HEK293 (cell line): Measurements from ENCODE around the gene CNN2.

ENCODE experiments used
- CTCF ChIA-PET: fragments of 350-600 bp; formaldehyde crosslinking; extraction: SDS; loops from one replicate; lab custom pipeline; 2021; ENCODE audit warnings: antibody characterized with exemption; lab: Yijun Ruan, JAX
- POLR2A ChIA-PET: fragments of 300-600 bp; formaldehyde crosslinking; extraction: SDS; loops from one replicate; lab custom pipeline; 2020; ENCODE audit warnings: antibody characterized with exemption, inconsistent platforms; lab: Yijun Ruan, JAX
- H3K27ac ChIP-seq: fragments of 200-500 bp; sonication (Bioruptor generic); 2 replicates; pipeline ENCODE4 v1.5.1; 2014; ENCODE audit warnings: low read depth, low read length, control low read depth, inconsistent platforms; ENCODE audit errors: extremely low read depth
- H3K36me3 ChIP-seq, 2 experiments: fragments of 200-500 bp in 1 of 2; sonication (Bioruptor generic) in 1 of 2; 1 replicate in 1 of 2; 2 replicates in 1 of 2; pipeline ENCODE4 v1.5.1; 2014 to 2017; ENCODE audit warnings: inconsistent platforms in 2 of 2, low read length in 2 of 2; ENCODE audit not compliant: control insufficient read depth in 2 of 2, insufficient read depth in 1 of 2
- H3K4me1 ChIP-seq: fragments of 200-500 bp; sonication (Bioruptor generic); 2 replicates; pipeline ENCODE4 v1.5.1; 2014; ENCODE audit warnings: mild to moderate bottlenecking, low read length, inconsistent platforms; ENCODE audit not compliant: control insufficient read depth, insufficient read depth
- H3K4me3 ChIP-seq: 2 replicates; pipeline ENCODE4 v1.5.1; 2011; ENCODE audit warnings: low read depth, mild to moderate bottlenecking, control low read depth, low read length, moderate library complexity
- H3K9me3 ChIP-seq: fragments of 200-500 bp; sonication (Bioruptor generic); 2 replicates; pipeline ENCODE4 v1.5.1; 2014; ENCODE audit warnings: low read depth, low read length, inconsistent platforms; ENCODE audit not compliant: control insufficient read depth, insufficient read depth
- GFI1B ChIP-seq: fragments of 450-650 bp; formaldehyde crosslinking; IDR thresholded peaks from 2 replicates; pipeline ENCODE4 v1.5.1; 2016; ENCODE audit warnings: missing biosample characterization, missing genetic modification characterization
- HOXD13 ChIP-seq: sonication (generic); formaldehyde crosslinking; IDR thresholded peaks from 2 replicates; pipeline ENCODE4 v1.8.0; 2022; ENCODE audit warnings: missing genetic modification reagents, borderline replicate concordance
- KLF1 ChIP-seq: fragments of 450-650 bp; formaldehyde crosslinking; IDR thresholded peaks from 2 replicates; pipeline ENCODE4 v1.5.1; 2016; ENCODE audit warnings: missing biosample characterization, missing genetic modification characterization
- KLF16 ChIP-seq: fragments of 450-650 bp; formaldehyde crosslinking; IDR thresholded peaks from 2 replicates; pipeline ENCODE4 v1.5.1; 2017; ENCODE audit warnings: missing biosample characterization, missing genetic modification characterization
- KLF7 ChIP-seq: fragments of 450-650 bp; formaldehyde crosslinking; IDR thresholded peaks from 2 replicates; pipeline ENCODE4 v1.5.1; 2016; ENCODE audit warnings: missing biosample characterization, missing genetic modification characterization, borderline replicate concordance
- KLF8 ChIP-seq: fragments of 450-650 bp; formaldehyde crosslinking; IDR thresholded peaks from 2 replicates; pipeline ENCODE4 v1.5.1; 2016; ENCODE audit warnings: missing biosample characterization, missing genetic modification characterization
- KLF9 ChIP-seq: fragments of 450-650 bp; formaldehyde crosslinking; IDR thresholded peaks from 2 replicates; pipeline ENCODE4 v1.5.1; 2016; ENCODE audit warnings: missing biosample characterization, missing genetic modification characterization, low read depth
- REPIN1 ChIP-seq: fragments of 450-650 bp; formaldehyde crosslinking; IDR thresholded peaks from 2 replicates; pipeline ENCODE4 v1.5.1; 2017; ENCODE audit warnings: missing biosample characterization, missing genetic modification characterization, low read depth
- YY2 ChIP-seq: fragments of 450-650 bp; formaldehyde crosslinking; IDR thresholded peaks from 2 replicates; pipeline ENCODE4 v1.5.1; 2016; ENCODE audit warnings: missing biosample characterization, missing genetic modification characterization
- ZBTB8A ChIP-seq: fragments of 450-650 bp; formaldehyde crosslinking; IDR thresholded peaks from 2 replicates; pipeline ENCODE4 v1.5.1; 2016; ENCODE audit warnings: missing biosample characterization, missing genetic modification characterization
- ZFP3 ChIP-seq: fragments of 450-650 bp; formaldehyde crosslinking; IDR thresholded peaks from 2 replicates; pipeline ENCODE4 v1.5.1; 2016; ENCODE audit warnings: low read depth, missing biosample characterization, missing genetic modification characterization
- ZNF121 ChIP-seq: fragments of 450-650 bp; formaldehyde crosslinking; IDR thresholded peaks from 2 replicates; pipeline ENCODE4 v1.5.1; 2016; ENCODE audit warnings: missing biosample characterization, missing genetic modification characterization
- ZNF132 ChIP-seq: fragments of 450-650 bp; formaldehyde crosslinking; IDR thresholded peaks from 2 replicates; pipeline ENCODE4 v1.5.1; 2017; ENCODE audit warnings: missing biosample characterization, missing genetic modification characterization, borderline replicate concordance
- ZNF354C ChIP-seq: fragments of 450-650 bp; formaldehyde crosslinking; IDR thresholded peaks from 2 replicates; pipeline ENCODE4 v1.5.1; 2016; ENCODE audit warnings: missing biosample characterization, missing genetic modification characterization, low read depth, borderline replicate concordance
- ZNF600 ChIP-seq: fragments of 450-650 bp; formaldehyde crosslinking; IDR thresholded peaks from 2 replicates; pipeline ENCODE4 v1.5.1; 2016; ENCODE audit warnings: missing biosample characterization, missing genetic modification characterization
- ZNF660 ChIP-seq: fragments of 450-650 bp; IDR thresholded peaks from 2 replicates; pipeline ENCODE4 v1.5.1; 2018; ENCODE audit warnings: missing biosample characterization, mild to moderate bottlenecking, missing genetic modification characterization
- ZNF664 ChIP-seq: fragments of 450-650 bp; formaldehyde crosslinking; IDR thresholded peaks from 2 replicates; pipeline ENCODE4 v1.5.1; 2016; ENCODE audit warnings: missing biosample characterization, missing genetic modification characterization
- TF ChIP-seq, protein P1 (sequence below): sonication (generic); formaldehyde crosslinking; IDR thresholded peaks from 2 replicates; pipeline ENCODE4 v1.8.1; 2022; ENCODE audit warnings: mild to moderate bottlenecking, moderate library complexity, missing genetic modification reagents
- TF ChIP-seq, protein P2 (sequence below): fragments of 450-650 bp; formaldehyde crosslinking; IDR thresholded peaks from 2 replicates; pipeline ENCODE4 v1.5.1; 2016; ENCODE audit warnings: missing biosample characterization, missing genetic modification characterization

Gene CNN2

DNA sequence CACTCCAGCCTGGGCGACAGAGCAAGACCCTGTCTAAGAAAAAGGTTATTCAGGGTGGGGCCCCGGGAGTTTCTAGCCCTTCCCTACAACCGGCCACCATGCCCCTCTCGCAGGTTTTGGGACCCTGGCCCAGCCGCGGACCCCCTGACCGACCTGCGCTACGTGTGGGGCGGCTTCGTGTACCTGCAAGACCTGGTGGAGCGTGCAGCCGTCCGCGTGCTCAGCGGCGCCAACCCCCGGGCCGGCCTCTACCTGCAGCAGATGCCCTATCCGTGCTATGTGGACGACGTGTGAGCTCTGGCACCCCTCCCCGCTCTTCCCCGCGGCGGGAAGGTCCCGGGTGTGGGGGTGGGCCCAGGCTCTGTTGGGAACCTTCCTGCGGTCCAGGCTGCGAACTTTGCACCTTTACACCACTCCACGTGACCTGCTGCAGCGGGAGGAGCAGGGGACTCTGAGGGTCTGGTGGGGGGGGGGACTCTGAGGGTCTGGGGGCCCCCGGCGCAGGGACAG is 19.8 kb downstream of the CNN2 start:
- CTCF ChIA-PET, result no interaction called here
- Histone ChIP-seq H3K4me3 (no peak overlapping the region), H3K27ac (no peak overlapping the region), H3K4me1 (no peaks in the 10 kb centered on the region; the same call in 1 of the 2 replicates), H3K36me3 (peaks cover 0 to 22% of the 10 kb centered on the region in 2 experiments; a peak in 2 of 3 replicates), H3K9me3 (no peaks in the 10 kb centered on the region)
- TF ChIP-seq KLF16, result no peak
- TF ChIP-seq HOXD13, result no peak
- no peak for TF ChIP-seq ZNF132 (tag by site-specific recombination)
- POLR2A ChIA-PET, result no interaction called here

DNA sequence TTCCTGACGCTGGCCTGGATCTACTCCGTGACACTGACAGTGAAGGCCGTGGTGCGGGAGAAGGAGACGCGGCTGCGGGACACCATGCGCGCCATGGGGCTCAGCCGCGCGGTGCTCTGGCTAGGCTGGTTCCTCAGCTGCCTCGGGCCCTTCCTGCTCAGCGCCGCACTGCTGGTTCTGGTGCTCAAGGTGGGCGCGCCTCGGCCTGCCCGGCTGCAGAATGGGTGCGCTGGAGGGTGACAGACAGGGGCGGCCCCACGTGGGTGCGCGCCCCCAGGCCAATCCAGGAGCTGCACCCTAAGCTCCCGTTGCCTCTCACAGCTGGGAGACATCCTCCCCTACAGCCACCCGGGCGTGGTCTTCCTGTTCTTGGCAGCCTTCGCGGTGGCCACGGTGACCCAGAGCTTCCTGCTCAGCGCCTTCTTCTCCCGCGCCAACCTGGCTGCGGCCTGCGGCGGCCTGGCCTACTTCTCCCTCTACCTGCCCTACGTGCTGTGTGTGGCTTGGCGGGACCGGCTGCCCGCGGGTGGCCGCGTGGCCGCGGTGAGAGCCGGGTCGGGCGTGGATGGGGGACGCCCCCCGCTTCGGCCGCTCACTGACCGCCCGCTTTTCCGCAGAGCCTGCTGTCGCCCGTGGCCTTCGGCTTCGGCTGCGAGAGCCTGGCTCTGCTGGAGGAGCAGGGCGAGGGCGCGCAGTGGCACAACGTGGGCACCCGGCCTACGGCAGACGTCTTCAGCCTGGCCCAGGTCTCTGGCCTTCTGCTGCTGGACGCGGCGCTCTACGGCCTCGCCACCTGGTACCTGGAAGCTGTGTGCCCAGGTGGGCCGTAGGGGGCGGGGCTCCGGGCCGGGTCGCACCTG is 20.7 kb downstream of the CNN2 start:
- no peak for TF ChIP-seq ZNF664 (tag by site-specific recombination)
- peak; percentile 22; the same call in 1 of the 2 replicates for TF ChIP-seq KLF1
- Histone ChIP-seq H3K36me3 (peaks cover 0 to 20% of the 10 kb centered on the region in 2 experiments; a peak in 2 of 3 replicates), H3K27ac (no peak overlapping the region), H3K9me3 (no peaks in the 10 kb centered on the region), H3K4me1 (no peaks in the 10 kb centered on the region; the same call in 1 of the 2 replicates), H3K4me3 (no peak overlapping the region)
- CTCF ChIA-PET, result interaction anchor here (0.6 kb wide), 1 partner anchor 25 kb away, joined by 3 read pairs; no protein-coding TSS in a partner anchor
- POLR2A ChIA-PET, result interaction anchor here (1.9 kb wide), 1 partner anchor 19 kb away, joined by 10 read pairs; no protein-coding TSS in a partner anchor

DNA sequence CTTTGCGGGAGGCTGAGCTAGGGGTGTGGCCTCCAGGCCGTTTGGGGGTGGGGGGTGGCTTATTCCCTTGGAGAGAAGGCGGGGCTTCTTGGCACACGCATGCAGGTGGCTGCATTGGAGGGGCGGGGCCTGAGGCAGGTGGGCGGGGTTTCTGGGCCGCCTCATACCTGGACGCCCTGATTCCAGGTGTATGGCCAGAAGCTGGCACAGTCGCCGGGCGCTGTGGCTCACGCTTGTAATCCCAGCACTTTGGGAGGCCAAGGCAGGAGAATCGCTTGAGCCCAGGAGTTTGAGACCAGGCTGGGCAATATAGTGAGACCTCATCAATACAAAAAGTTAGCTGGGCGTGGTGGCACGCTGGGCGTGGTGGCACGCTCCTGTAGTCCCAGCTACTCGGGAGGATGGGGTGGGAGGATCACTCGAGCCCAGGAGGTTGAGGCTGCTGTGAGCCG is 21.3 kb downstream of the CNN2 start:
- POLR2A ChIA-PET, result interaction anchor here (0.6 to 1.9 kb wide), 4 partner anchors 18 to 209 kb away, joined by 4 to 10 read pairs (median 4); no protein-coding TSS in a partner anchor
- CTCF ChIA-PET, result interaction anchor here (0.6 kb wide), 1 partner anchor 25 kb away, joined by 3 read pairs; no protein-coding TSS in a partner anchor
- no peaks in the 10 kb centered on the region for H3K9me3 ChIP-seq
- H3K4me3 ChIP-seq, result no peak overlapping the region
- no peak overlapping the region for H3K27ac ChIP-seq
- TF ChIP-seq ZNF121 (tag by site-specific recombination) (0 out of 2 replicates have a peak, but pooled peaks have one; percentile 46), ZNF660 (tag by site-specific recombination) (no peak), KLF9 (tag by site-specific recombination) (0 out of 2 replicates have a peak, but pooled peaks have one; percentile 19), YY2 (no peak), ZNF600 (no peak), KLF1 (peak; percentile 62), KLF8 (tag by site-specific recombination) (peak; percentile 30; the same call in 1 of the 2 replicates)
- H3K4me1 ChIP-seq, result no peaks in the 10 kb centered on the region; the same call in 1 of the 2 replicates
- H3K36me3 ChIP-seq, result peaks cover 0 to 13% of the 10 kb centered on the region in 2 experiments; a peak in 2 of 3 replicates

DNA sequence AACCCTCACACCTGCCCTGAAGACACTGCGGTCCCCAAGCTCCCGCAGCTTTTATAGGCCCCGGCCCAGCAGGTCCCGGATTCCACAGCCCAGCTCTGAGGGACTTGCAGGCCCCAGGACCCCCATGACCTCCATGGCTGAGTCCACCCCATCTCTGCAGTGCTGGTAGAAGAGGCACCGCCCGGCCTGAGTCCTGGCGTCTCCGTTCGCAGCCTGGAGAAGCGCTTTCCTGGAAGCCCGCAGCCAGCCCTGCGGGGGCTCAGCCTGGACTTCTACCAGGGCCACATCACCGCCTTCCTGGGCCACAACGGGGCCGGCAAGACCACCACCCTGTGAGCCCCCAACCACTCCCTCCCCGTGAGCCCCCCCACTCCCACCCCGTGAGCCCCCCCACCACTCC is 22.7 kb downstream of the CNN2 start:
- CTCF ChIA-PET, result interaction anchor here (0.6 kb wide), 1 partner anchor 155 kb away, joined by 3 read pairs; no protein-coding TSS in a partner anchor
- H3K4me3 ChIP-seq, result no peak overlapping the region
- H3K36me3 ChIP-seq, result peaks cover 0 to 16% of the 10 kb centered on the region in 2 experiments; a peak in 2 of 3 replicates
- no peak for TF ChIP-seq ZBTB8A (tag by site-specific recombination)
- TF ChIP-seq REPIN1 (tag by site-specific recombination), result no peak
- TF ChIP-seq GFI1B, result no peak
- no peak for TF ChIP-seq ZFP3 (tag by site-specific recombination)
- TF ChIP-seq, protein P1, sequence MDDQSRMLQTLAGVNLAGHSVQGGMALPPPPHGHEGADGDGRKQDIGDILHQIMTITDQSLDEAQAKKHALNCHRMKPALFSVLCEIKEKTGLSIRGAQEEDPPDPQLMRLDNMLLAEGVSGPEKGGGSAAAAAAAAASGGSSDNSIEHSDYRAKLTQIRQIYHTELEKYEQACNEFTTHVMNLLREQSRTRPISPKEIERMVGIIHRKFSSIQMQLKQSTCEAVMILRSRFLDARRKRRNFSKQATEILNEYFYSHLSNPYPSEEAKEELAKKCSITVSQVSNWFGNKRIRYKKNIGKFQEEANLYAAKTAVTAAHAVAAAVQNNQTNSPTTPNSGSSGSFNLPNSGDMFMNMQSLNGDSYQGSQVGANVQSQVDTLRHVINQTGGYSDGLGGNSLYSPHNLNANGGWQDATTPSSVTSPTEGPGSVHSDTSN (CRISPR knock-in tag), result no peak
- TF ChIP-seq, protein P2, sequence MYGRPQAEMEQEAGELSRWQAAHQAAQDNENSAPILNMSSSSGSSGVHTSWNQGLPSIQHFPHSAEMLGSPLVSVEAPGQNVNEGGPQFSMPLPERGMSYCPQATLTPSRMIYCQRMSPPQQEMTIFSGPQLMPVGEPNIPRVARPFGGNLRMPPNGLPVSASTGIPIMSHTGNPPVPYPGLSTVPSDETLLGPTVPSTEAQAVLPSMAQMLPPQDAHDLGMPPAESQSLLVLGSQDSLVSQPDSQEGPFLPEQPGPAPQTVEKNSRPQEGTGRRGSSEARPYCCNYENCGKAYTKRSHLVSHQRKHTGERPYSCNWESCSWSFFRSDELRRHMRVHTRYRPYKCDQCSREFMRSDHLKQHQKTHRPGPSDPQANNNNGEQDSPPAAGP (tag by site-specific recombination), result no peak
- no peak for TF ChIP-seq KLF7 (tag by site-specific recombination)
- no peak for TF ChIP-seq ZNF354C (tag by site-specific recombination)
- POLR2A ChIA-PET, result no interaction called here
- no peak overlapping the region for H3K27ac ChIP-seq
- no peaks in the 10 kb centered on the region for H3K9me3 ChIP-seq
- no peaks in the 10 kb centered on the region for H3K4me1 ChIP-seq
